Measurements from ENCODE around the gene MITF.

DNA sequence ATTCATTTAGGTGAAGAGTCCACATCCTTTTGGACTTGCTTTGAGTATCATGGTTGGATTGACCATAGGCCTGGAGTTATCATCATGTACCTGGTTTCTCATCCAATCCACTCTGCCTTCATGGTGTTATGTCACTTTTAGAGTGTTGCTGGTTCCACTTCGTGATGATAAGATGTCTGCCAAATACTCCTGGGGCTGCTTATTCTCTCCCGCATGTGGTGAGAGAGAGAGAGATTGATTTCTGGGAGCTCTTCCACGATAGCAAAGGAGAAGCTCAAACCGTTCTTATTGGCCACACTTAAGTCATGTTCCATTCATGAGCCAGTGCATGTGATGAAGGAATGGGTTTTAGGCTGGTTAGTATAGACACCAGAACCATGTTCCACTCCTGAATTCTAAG lies 47.6 kb downstream of the MITF start:
- TF ChIP-seq, protein P1, sequence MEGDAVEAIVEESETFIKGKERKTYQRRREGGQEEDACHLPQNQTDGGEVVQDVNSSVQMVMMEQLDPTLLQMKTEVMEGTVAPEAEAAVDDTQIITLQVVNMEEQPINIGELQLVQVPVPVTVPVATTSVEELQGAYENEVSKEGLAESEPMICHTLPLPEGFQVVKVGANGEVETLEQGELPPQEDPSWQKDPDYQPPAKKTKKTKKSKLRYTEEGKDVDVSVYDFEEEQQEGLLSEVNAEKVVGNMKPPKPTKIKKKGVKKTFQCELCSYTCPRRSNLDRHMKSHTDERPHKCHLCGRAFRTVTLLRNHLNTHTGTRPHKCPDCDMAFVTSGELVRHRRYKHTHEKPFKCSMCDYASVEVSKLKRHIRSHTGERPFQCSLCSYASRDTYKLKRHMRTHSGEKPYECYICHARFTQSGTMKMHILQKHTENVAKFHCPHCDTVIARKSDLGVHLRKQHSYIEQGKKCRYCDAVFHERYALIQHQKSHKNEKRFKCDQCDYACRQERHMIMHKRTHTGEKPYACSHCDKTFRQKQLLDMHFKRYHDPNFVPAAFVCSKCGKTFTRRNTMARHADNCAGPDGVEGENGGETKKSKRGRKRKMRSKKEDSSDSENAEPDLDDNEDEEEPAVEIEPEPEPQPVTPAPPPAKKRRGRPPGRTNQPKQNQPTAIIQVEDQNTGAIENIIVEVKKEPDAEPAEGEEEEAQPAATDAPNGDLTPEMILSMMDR (IDR thresholded peaks at IDR 0.05), result no peak
- no peak for TF ChIP-seq POLR2AphosphoS5 (IDR thresholded peaks at IDR 0.05)
- TF ChIP-seq POLR2A (IDR thresholded peaks at IDR 0.05), result no peak

All from stomach (tissue), 4 donors.